Spleen (tissue), 11 donors: ENCODE results near the gene RNF123. TPM values are rescaled to one million over a fixed set of nuclear protein-coding genes. Genes with fewer than 3 reads are reported as not detected.
A peak's percentile ranks its signal among the peaks of the same experiment; 100 is the strongest.

Experiments used
- DNase-seq: peaks from one replicate; pipeline ENCODE4 v3.0.0-alpha.2; 2020
- H3K27ac ChIP-seq, 8 donors: fragments of 200-600 bp; sonication (generic) in 7 of 8; 1 replicate in 4 of 8; 2 replicates in 4 of 8; pipeline versions ENCODE4 v1.5.0 to v1.8.0; 2016 to 2021; ENCODE audit warnings: inconsistent platforms in 4 of 8, mild to moderate bottlenecking in 4 of 8, moderate library complexity in 1 of 8
- H3K27me3 ChIP-seq, 7 donors: fragments of 200-600 bp; sonication (generic) in 6 of 7; replicated peaks in 1 of 7; 1 replicate in 4 of 7; 2 replicates in 3 of 7; pipeline versions ENCODE4 v1.5.0 to v1.8.0; 2016 to 2021; ENCODE audit warnings: inconsistent platforms in 3 of 7, mild to moderate bottlenecking in 1 of 7
- H3K36me3 ChIP-seq, 6 donors: fragments of 200-600 bp; sonication (generic) in 5 of 6; 1 replicate in 4 of 6; 2 replicates in 2 of 6; pipeline versions ENCODE4 v1.5.0 to v1.8.0; 2016 to 2021; ENCODE audit warnings: inconsistent platforms in 2 of 6
- H3K4me1 ChIP-seq, 6 donors: fragments of 200-600 bp; sonication (generic) in 5 of 6; 1 replicate in 3 of 6; 2 replicates in 3 of 6; pipeline versions ENCODE4 v1.5.0 to v1.8.0; 2016 to 2021; ENCODE audit warnings: inconsistent platforms in 3 of 6
- H3K4me3 ChIP-seq, 8 donors: fragments of 200-600 bp; sonication (generic) in 7 of 8; 1 replicate in 4 of 8; 2 replicates in 4 of 8; pipeline versions ENCODE4 v1.5.0 to v1.8.0; 2016 to 2021; ENCODE audit warnings: inconsistent platforms in 4 of 8, mild to moderate bottlenecking in 4 of 8, moderate library complexity in 2 of 8
- H3K9me3 ChIP-seq, 8 donors: fragments of 200-600 bp; sonication (generic) in 7 of 8; 1 replicate in 4 of 8; 2 replicates in 4 of 8; pipeline versions ENCODE4 v1.5.0 to v1.8.0; 2016 to 2021; ENCODE audit warnings: inconsistent platforms in 4 of 8
- POLR2A ChIP-seq, 3 donors: fragments of 450-650 bp; IDR thresholded peaks; one replicate each; pipeline ENCODE4 v1.5.1; 2017; ENCODE audit warnings: antibody characterized with exemption in 3 of 3, mild to moderate bottlenecking in 1 of 3
- POLR2AphosphoS5 ChIP-seq, 3 donors: sonication (generic); formaldehyde crosslinking; IDR thresholded peaks; one replicate each; pipeline ENCODE4 v1.5.1; 2017; ENCODE audit warnings: antibody characterized with exemption in 3 of 3
- WGBS, 5 donors: extraction: QIAGEN DNeasy Blood & Tissue Kit in 3 of 5; methylation state at CpG; one replicate each; pipeline versions ENCODE4 v1.1.5 to v1.1.7; 2013 to 2018; 5-methylcytosine and 5-hydroxymethylcytosine counted together
- intact Hi-C: fragments of 100-400 bp; cut with DNase I; formaldehyde crosslinking; loops from one replicate; pipeline ENCODE4 v1.15.0; 2023; ENCODE audit warnings: low total_unique reads
- polyA plus RNA-seq, 3 donors: library from polyadenylated mRNA; stranded (reverse); fragments of 200-250 nt; gene quantifications; one replicate each; pipeline ENCODE4 v1.2.1, GENCODE V29; 2013
- total RNA-seq, 7 donors: library from RNA; depleted of rRNA in 3 of 7; stranded (reverse); fragments of >200 nt in 3 of 7; fragmentation: NEBNext Ultra II Directional in 4 of 7; extraction: Animal tissue kit (Norgen Biotek cat#: 25700) in 4 of 7; gene quantifications; one replicate each; pipeline versions ENCODE4 v1.1.0 to v1.2.1, GENCODE V29; 2016 to 2021
- TF ChIP-seq, protein P1 (sequence below), 11 experiments: fragments of 200-600 bp in 7 of 11; fragments of 450-650 bp in 4 of 11; sonication (generic) in 4 of 11; IDR thresholded peaks in 8 of 11; conservative IDR thresholded peaks in 3 of 11; 1 replicate in 7 of 11; 2 replicates in 4 of 11; pipeline versions ENCODE4 v1.4.0 to v1.8.0; 2016 to 2021; ENCODE audit warnings: antibody characterized with exemption in 11 of 11, inconsistent platforms in 4 of 11, mild to moderate bottlenecking in 1 of 11
- donor health status: healthy with polysubstance abuse.
- donor health status: DM: no; HTN: no; CAD: no; lungs with moderate emphysema.
- donor health status: DM: no; HTN: no; CAD: no.
- donor health status: Bipolar disorder and iron deficiency.
- donor health status: healthy.
- donor health status: DM: no; HTN: no; CAD: no.
- donor health status: DM: yes; HTN: yes; CAD: no.

Gene RNF123
- total and polyA plus RNA-seq, 10 donors: 11.6 to 57.5 (median 37.9) TPM

- intact Hi-C loops: no loop called here
Observed at GRCh38 chr3:49717211-49717958, 28.0 kb downstream of the RNF123 start.

GRCh38 chr3:49717959-49718857, 28.9 kb downstream of the RNF123 start:
- intact Hi-C loops: no loop called here
- Histone ChIP-seq H3K27me3 (no peaks in the 10 kb centered on the region), H3K9me3 (no peaks in the 10 kb centered on the region), H3K36me3 (peaks cover 0 to 75% (median 27%) of the 10 kb centered on the region in 6 donors), H3K27ac (no peak overlapping the region), H3K4me3 (peak overlapping the region in 6 of 8 donors; percentile 54 to 73 (median 64)), H3K4me1 (peaks cover 20 to 56% (median 33%) of the 10 kb centered on the region in 6 donors)
- WGBS, 5 donors: 70 to 79% (median 71%) methylated on average over 52 to 75 of the region's 75 CpGs
- peak; percentile 85 for DNase-seq
- TF ChIP-seq, protein P1, sequence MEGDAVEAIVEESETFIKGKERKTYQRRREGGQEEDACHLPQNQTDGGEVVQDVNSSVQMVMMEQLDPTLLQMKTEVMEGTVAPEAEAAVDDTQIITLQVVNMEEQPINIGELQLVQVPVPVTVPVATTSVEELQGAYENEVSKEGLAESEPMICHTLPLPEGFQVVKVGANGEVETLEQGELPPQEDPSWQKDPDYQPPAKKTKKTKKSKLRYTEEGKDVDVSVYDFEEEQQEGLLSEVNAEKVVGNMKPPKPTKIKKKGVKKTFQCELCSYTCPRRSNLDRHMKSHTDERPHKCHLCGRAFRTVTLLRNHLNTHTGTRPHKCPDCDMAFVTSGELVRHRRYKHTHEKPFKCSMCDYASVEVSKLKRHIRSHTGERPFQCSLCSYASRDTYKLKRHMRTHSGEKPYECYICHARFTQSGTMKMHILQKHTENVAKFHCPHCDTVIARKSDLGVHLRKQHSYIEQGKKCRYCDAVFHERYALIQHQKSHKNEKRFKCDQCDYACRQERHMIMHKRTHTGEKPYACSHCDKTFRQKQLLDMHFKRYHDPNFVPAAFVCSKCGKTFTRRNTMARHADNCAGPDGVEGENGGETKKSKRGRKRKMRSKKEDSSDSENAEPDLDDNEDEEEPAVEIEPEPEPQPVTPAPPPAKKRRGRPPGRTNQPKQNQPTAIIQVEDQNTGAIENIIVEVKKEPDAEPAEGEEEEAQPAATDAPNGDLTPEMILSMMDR (IDR thresholded peaks at IDR 0.05 in 8 of 11, conservative IDR thresholded peaks at IDR 0.05 in 3 of 11): no peak
- peak; percentile 2 to 26 (median 6) for TF ChIP-seq POLR2AphosphoS5 (IDR thresholded peaks at IDR 0.05)
- TF ChIP-seq POLR2A (IDR thresholded peaks at IDR 0.05): no peak

More at GRCh38 chr3:49717211-49717958, 28.0 kb downstream of the RNF123 start:
- DNase-seq: peak; percentile 76
- Histone ChIP-seq H3K9me3 (no peaks in the 10 kb centered on the region), H3K4me3 (no peak overlapping the region), H3K36me3 (peaks cover 0 to 78% (median 26%) of the 10 kb centered on the region in 6 donors), H3K4me1 (peaks cover 11 to 56% (median 25%) of the 10 kb centered on the region in 6 donors), H3K27ac (no peak overlapping the region), H3K27me3 (no peaks in the 10 kb centered on the region)
- TF ChIP-seq POLR2A (IDR thresholded peaks at IDR 0.05) (no peak), POLR2AphosphoS5 (IDR thresholded peaks at IDR 0.05) (no peak)
- TF ChIP-seq, protein P1 (IDR thresholded peaks at IDR 0.05 in 8 of 11, conservative IDR thresholded peaks at IDR 0.05 in 3 of 11): no peak
- 83 to 97% (median 85%) methylated on average over 11 to 14 of the region's 14 CpGs for WGBS, 5 donors

DNA sequence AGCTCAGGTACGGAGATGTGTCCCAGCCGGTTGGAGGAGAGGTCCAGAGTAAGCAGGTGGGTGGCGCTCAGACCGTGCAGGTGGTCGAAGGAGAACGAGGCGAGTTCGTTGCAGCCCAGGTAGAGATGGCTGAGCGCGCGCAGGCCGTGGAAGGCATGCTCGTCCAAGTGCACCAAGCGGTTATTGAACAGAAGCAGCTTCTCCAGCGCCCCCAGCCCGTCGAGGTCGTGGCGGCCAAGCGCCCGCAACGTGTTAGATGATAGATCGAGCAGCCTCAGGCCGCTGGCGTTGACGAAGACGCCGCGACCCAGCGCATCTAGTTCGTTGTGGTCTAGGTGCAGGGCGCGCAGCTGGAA, 29.5 kb downstream of the RNF123 start:
- no peak for TF ChIP-seq POLR2AphosphoS5 (IDR thresholded peaks at IDR 0.05)
- Histone ChIP-seq H3K27ac (peak overlapping the region in 5 of 8 donors; percentile 72 to 85 (median 76)), H3K4me1 (peaks cover 20 to 58% (median 36%) of the 10 kb centered on the region in 6 donors), H3K36me3 (peaks cover 0 to 68% (median 27%) of the 10 kb centered on the region in 6 donors), H3K27me3 (no peaks in the 10 kb centered on the region), H3K4me3 (peak overlapping the region; percentile 48 to 81 (median 64)), H3K9me3 (no peaks in the 10 kb centered on the region)
- intact Hi-C loops: no loop called here
- 9 to 27% (median 10%) methylated on average over 16 to 33 of the region's 33 CpGs for WGBS, 5 donors
- DNase-seq: no peak

- WGBS, 5 donors: 0 to 1% (median 0%) methylated on average over 35 to 50 of the region's 50 CpGs
Observed at GRCh38 chr3:49719214-49719884, 30.0 kb downstream of the RNF123 start, which contains the start of gene AMIGO3. TSS of gene AMIGO3 (minus strand) at chr3:49719684. CDS start at chr3:49719465, 219 bp downstream.

More at GRCh38 chr3:49719214-49719884, 30.0 kb downstream of the RNF123 start, which contains the start of gene AMIGO3:
- H3K4me3 ChIP-seq: peak within 1 kb of the TSS; percentile 48 to 81 (median 64)
- peak; percentile 98 for DNase-seq
- TF ChIP-seq, protein P1 (IDR thresholded peaks at IDR 0.05 in 8 of 11, conservative IDR thresholded peaks at IDR 0.05 in 3 of 11): peak; percentile 51 to 88 (median 82)
- TF ChIP-seq POLR2AphosphoS5 (IDR thresholded peaks at IDR 0.05) (peak; percentile 94 to 95 (median 95)), POLR2A (IDR thresholded peaks at IDR 0.05) (peak in 2 of 3 donors; percentile 39 to 75)
- peaks cover 22 to 61% (median 38%) of the 10 kb centered on the region in 6 donors for H3K4me1 ChIP-seq
- peak within 1 kb of the TSS in 7 of 8 donors; percentile 35 to 85 (median 74) for H3K27ac ChIP-seq
- intact Hi-C loops: no loop called here
- no peaks in the 10 kb centered on the region for H3K27me3 ChIP-seq
- H3K36me3 ChIP-seq: peaks cover 0 to 63% (median 27%) of the 10 kb centered on the region in 6 donors
- H3K9me3 ChIP-seq: no peaks in the 10 kb centered on the region
